OCI-LY1 (cell line): ENCODE measurements around the gene TEAD3.

Experiments used
- CTCF ChIP-seq: fragments of 200-600 bp; sonication (generic), shearing (Covaris generic); IDR thresholded peaks from 2 replicates; pipeline ENCODE4 v1.5.1; 2017; ENCODE audit warnings: mild to moderate bottlenecking, antibody characterized with exemption, low read length, moderate library complexity, mixed read lengths
- EZH2 ChIP-seq: fragments of 200-600 bp; sonication (generic), shearing (Covaris generic); IDR thresholded peaks from 2 replicates; pipeline ENCODE4 v1.8.0; 2017; ENCODE audit warnings: borderline replicate concordance, mixed run types, mild to moderate bottlenecking, antibody characterized with exemption, low read length, moderate library complexity, mixed read lengths

DNA sequence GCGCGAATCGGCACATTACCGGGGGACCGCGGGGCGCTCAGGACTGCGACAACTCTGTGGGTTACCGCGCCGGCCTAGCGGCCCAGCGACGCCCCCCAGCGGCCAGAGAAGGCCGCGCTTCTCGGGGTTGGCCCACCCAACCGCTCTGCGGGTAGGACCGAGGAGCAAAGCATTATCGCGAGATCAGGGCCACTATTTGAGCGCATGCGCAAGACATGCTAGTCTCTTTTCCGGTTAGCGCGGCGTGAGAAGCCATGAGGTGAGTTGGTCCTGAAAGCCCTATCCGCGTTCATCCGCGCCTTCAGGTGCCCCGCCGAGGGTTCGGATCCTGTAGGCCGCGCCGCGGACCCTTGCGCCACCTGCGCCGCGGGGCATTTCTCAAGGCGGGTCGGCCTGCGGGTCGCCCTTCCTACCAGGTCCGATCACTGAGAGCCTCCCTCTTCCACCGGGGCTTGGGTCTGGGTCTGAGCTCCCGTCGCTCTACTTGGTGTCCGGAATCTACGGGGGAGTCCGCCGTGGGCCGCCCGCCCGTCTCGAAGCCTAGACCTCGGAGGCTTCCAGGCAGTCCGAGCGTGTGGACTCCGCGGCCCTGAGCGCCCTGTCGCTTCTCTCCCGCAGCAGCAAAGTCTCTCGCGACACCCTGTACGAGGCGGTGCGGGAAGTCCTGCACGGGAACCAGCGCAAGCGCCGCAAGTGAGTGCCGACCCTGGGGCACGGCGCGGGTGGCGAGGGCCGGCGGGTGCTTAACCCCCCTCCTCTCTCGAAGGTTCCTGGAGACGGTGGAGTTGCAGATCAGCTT is 28.5 kb downstream of the TEAD3 start, which contains the start of gene RPL10A:
- TF ChIP-seq EZH2 (no peak), CTCF (peak; percentile 98)
